Activated CD8-positive, alpha-beta memory T cell treated with anti-CD3 and anti-CD28 coated beads, Interleukin-2, amount 50 U/mL, for 4 hours (primary cell): ENCODE results near the gene TP53.
A peak's percentile ranks its signal among the peaks of the same experiment; 100 is the strongest.

Experiments
- DNase-seq: peaks from one replicate; pipeline ENCODE4 v3.0.0-alpha.2; 2020

TP53 gene

GRCh38 chr17:7706631-7707354, 19.5 kb upstream of the TP53 start:
- no peak for DNase-seq

- no peak for DNase-seq
Measured at GRCh38 chr17:7705269-7706255, 18.3 kb upstream of the TP53 start.

GRCh38 chr17:7704601-7705268, 17.4 kb upstream of the TP53 start, which contains the start of gene EFNB3:
EFNB3 (plus strand) TSS chr17:7705202; CDS start chr17:7705599, 397 bp downstream.
- no peak for DNase-seq

GRCh38 chr17:7703584-7704479, 16.5 kb upstream of the TP53 start:
- no peak for DNase-seq

- no peak for DNase-seq
Measured at GRCh38 chr17:7702776-7703175, 15.5 kb upstream of the TP53 start.

GRCh38 chr17:7701681-7702080, 14.4 kb upstream of the TP53 start:
- no peak for DNase-seq

GRCh38 chr17:7700510-7700909, 13.2 kb upstream of the TP53 start:
- DNase-seq = no peak

- no peak for DNase-seq
Measured at GRCh38 chr17:7697828-7698588, 10.7 kb upstream of the TP53 start.

- no peak for DNase-seq
Measured at GRCh38 chr17:7695586-7695985, 8.3 kb upstream of the TP53 start.

GRCh38 chr17:7688808-7689316, 1.6 kb upstream of the TP53 start:
- DNase-seq = no peak

GRCh38 chr17:7687908-7688807, 868 bp upstream of the TP53 start, which contains the start of gene WRAP53:
WRAP53 (plus strand) TSS chr17:7688477; CDS start chr17:7688649, 172 bp downstream.
- peak; percentile 95 for DNase-seq

- peak; percentile 72 for DNase-seq
Measured at GRCh38 chr17:7686222-7687071, 843 bp downstream of the TP53 start.

- DNase-seq = peak; percentile 84
Measured at GRCh38 chr17:7685533-7686221, 1.6 kb downstream of the TP53 start.

- DNase-seq = no peak
Measured at GRCh38 chr17:7684851-7685532, 2.3 kb downstream of the TP53 start.

GRCh38 chr17:7677388-7678067, 9.8 kb downstream of the TP53 start:
- no peak for DNase-seq

- no peak for DNase-seq
Measured at GRCh38 chr17:7676533-7676932, 10.8 kb downstream of the TP53 start.

- DNase-seq = no peak
Measured at GRCh38 chr17:7674934-7675333, 12.4 kb downstream of the TP53 start.
